HG02588 (cell line): ENCODE data around the gene RTEL1.
"Not testable (repeated sequence)": the region's sequence is repeated elsewhere in the genome, so short reads cannot be mapped to it uniquely, and the experiment has no call there.

Source experiments
- ATAC-seq: cut with Tn5 transposase; IDR thresholded peaks from one replicate; pipeline ENCODE4 v1.9.1; 2021; ENCODE audit warnings: mild to moderate bottlenecking, moderate library complexity; ENCODE audit not compliant: unreplicated experiment

The RTEL1 gene

GRCh38 chr20:63650486-63650885 is 7.6 kb upstream of the RTEL1 start:
- not testable (repeated sequence) for ATAC-seq

GRCh38 chr20:63651942-63652191 is 6.2 kb upstream of the RTEL1 start:
- no peak for ATAC-seq

GRCh38 chr20:63652192-63652980 is 5.7 kb upstream of the RTEL1 start:
- ATAC-seq, result no peak

- ATAC-seq, result no peak
Observed at GRCh38 chr20:63653041-63653973, 4.8 kb upstream of the RTEL1 start, which contains the start of gene STMN3. Gene STMN3, minus strand, starts transcription at chr20:63653424. Its CDS starts 79 bp downstream, at chr20:63653345.

- no peak for ATAC-seq
Observed at GRCh38 chr20:63653974-63654668, 4.0 kb upstream of the RTEL1 start.

- ATAC-seq, result no peak
Observed at GRCh38 chr20:63655249-63655648, 2.9 kb upstream of the RTEL1 start.

- ATAC-seq, result no peak
Observed at GRCh38 chr20:63656451-63656850, 1.7 kb upstream of the RTEL1 start.

GRCh38 chr20:63657260-63657936 is 714 bp upstream of the RTEL1 start:
- ATAC-seq, result no peak

- peak; percentile 23 for ATAC-seq
Observed at GRCh38 chr20:63658749-63659187, 656 bp downstream of the RTEL1 start.

- no peak for ATAC-seq
Observed at GRCh38 chr20:63659370-63659769, 1.3 kb downstream of the RTEL1 start.

GRCh38 chr20:63660174-63660573 is 2.1 kb downstream of the RTEL1 start:
- not testable (repeated sequence) for ATAC-seq

GRCh38 chr20:63660622-63661021 is 2.5 kb downstream of the RTEL1 start:
- no peak for ATAC-seq

GRCh38 chr20:63661108-63661507 is 3.0 kb downstream of the RTEL1 start:
- ATAC-seq, result no peak

GRCh38 chr20:63661959-63662812 is 4.1 kb downstream of the RTEL1 start:
- no peak for ATAC-seq

GRCh38 chr20:63662813-63663189 is 4.7 kb downstream of the RTEL1 start:
- no peak for ATAC-seq

- ATAC-seq, result no peak
Observed at GRCh38 chr20:63663332-63664066, 5.4 kb downstream of the RTEL1 start.

GRCh38 chr20:63664143-63664851 is 6.2 kb downstream of the RTEL1 start:
- no peak for ATAC-seq

- ATAC-seq, result no peak
Observed at GRCh38 chr20:63664861-63665594, 6.9 kb downstream of the RTEL1 start.
